Dermis microvascular lymphatic vessel endothelial cell (primary cell): Measurements from ENCODE around the gene JAKMIP1. TPM values are rescaled to one million over a fixed set of nuclear protein-coding genes. Genes with fewer than 3 reads are reported as not detected.

Experiments
- DNase-seq, 2 donors: peaks; one replicate each; pipeline versions ENCODE4 v3.0.0 to v3.0.0-alpha.2; 2010; ENCODE audit warnings: low read depth in 2 of 2
- total RNA-seq: library from RNA; depleted of rRNA; stranded (reverse); fragments of >200 nt; gene quantifications from 2 replicates; pipeline ENCODE4 v1.2.1, GENCODE V29; 2014

Gene JAKMIP1
- total RNA-seq, 1 donor from 2014 or later: not detected

DNA sequence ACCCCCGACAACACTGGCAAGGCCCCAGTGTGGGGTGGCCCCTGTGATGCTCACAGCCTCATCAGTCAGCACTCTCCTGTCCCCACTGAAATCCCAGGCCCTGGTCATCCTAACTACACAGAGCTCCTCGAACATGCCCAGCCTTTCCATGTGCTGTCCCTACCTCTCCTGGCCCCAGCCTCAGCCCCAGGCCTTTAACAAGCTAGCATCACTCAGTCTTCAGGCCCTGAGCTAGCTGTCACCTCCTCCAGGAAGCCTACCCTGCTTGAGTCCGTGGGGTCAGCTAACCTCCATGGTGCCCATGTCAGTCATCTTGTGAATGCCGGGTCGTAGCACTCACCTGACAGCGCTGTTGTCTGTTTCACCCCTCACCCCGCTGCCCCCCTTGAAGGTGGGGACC, 156.5 kb downstream of the JAKMIP1 start:
- DNase-seq: no peak

DNA sequence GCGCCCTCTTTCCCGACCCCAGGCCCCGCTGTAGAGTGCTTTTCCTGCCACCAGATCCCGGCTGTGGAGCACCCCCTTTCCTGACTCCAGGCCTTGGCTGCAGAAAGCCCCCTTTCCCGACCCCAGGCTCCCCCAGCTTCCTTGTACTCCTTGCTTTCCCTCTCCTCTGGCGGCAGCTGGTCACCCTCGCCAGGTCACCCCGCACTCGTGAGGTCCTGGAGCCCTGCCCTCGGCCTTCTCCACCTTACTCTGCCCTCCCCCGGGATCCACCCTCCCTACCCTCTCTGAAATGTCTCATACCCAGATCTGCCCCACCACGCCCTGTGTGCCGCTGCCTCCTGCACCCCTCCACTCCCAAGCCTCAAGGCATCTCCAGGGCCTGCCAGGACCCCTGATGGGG, 157.2 kb downstream of the JAKMIP1 start:
- DNase-seq: no peak

DNA sequence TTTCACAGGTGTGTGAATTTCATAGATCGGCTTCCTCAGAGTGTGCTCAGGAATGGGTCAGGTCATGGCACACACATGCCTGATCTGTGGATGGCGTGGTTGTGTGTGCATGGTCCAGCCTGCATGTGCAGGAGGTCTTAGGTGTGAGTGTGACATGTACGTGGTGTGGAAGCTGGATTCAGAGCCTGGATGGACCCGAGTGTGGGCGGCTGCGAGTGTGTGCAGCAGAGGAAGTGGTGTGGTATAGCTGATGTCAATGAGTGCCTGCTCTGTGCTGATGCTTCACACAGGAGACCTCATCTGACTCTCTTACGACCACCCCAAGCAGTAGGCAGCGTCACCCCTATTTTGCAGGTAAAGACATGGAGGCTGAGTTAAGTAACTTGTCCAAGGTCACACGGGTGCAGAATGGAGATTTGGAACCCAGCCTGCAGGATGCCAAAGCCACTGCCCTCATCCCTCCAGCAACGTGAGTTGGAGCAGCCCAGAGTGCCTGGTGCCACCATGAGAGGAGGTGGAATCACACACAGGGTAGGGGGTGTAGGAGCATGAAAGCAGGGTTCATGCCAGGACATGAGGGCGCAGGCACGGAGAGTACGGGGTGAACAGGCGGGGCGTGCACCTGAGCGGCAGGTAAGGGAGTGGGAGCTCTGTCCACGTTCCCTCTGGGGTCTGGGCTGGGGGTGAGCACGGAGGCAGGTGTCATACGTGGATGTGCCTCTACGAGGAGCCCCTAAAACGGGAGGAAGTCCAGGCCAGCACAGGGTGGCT, 157.9 kb downstream of the JAKMIP1 start:
- DNase-seq: no peak

DNA sequence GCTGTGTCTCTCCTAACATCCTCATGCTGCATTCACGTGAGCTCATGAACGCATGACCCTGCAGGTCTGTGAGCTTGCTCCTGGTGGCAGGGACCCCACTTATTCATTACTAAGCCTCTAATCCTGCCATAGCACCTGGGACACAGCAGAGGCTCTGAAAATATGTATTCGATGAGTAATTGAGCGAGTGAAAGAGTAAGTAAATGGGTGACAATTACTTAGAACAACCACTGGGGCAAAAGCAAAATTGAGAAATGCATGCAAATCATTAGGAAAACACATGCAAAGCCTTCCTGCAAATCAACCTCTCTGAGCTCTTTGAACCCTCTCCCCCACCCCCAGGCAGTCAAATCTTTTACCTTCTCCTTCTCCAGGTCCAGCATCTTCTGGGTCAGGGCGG, 158.5 kb downstream of the JAKMIP1 start:
- no peak for DNase-seq

DNA sequence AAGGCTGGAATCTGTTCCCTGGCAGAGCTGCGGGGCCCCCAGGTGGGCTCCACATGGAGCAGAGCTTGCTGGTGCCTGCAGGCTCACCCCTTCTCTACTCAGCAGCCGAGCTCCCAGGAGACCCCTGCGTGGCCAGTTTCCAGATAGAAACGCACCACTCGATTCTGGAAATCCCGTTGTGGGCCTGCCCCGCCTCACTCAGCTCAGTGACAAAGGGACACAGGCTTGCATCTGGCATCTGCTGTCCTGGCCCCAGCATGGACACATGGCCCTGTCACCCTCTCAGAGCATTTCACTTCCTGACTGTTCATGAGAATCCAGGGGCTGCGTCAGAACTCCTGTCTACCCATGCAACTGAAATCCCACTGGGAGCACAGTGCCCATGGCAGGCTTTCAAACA, 161.6 kb downstream of the JAKMIP1 start:
- DNase-seq: no peak

DNA sequence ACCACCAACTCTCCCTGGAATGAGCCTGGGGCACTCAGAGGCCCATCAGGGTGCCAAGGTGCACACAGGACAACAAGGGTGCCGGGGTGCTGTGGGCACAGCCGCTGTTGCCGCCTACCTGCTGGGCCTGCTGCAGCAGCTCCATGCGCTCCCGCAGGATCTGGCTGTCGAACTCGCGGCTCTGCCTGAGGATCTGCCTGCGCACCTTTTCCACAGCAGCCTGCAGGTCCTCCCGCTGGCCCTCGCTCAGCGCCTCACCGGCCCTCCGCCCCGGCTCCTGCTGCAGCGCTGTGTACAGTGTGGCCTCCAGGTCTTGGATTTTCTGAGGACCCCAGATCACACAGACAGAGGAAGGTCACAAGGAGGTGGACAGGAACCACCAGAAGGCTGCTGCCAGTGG, 164.6 kb downstream of the JAKMIP1 start:
- no peak for DNase-seq

DNA sequence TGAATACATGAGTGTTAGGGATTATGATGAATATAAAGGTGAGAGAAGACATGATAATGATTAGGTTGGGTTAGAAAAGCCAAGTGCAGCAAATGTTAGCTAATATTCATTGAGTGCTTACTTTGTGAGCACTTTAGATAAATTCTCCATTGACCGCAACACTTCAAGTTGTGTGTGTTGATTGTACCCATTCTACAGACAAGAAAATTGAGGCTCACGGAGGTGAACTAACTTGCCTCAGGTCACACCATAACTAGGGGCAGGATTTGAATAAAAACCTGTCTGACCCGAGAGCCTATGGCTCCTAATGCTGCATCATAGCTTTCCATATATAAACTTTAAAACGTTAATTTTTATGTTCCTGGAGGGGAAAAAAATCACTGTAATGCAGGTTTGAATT, 167.0 kb downstream of the JAKMIP1 start:
- DNase-seq: no peak

DNA sequence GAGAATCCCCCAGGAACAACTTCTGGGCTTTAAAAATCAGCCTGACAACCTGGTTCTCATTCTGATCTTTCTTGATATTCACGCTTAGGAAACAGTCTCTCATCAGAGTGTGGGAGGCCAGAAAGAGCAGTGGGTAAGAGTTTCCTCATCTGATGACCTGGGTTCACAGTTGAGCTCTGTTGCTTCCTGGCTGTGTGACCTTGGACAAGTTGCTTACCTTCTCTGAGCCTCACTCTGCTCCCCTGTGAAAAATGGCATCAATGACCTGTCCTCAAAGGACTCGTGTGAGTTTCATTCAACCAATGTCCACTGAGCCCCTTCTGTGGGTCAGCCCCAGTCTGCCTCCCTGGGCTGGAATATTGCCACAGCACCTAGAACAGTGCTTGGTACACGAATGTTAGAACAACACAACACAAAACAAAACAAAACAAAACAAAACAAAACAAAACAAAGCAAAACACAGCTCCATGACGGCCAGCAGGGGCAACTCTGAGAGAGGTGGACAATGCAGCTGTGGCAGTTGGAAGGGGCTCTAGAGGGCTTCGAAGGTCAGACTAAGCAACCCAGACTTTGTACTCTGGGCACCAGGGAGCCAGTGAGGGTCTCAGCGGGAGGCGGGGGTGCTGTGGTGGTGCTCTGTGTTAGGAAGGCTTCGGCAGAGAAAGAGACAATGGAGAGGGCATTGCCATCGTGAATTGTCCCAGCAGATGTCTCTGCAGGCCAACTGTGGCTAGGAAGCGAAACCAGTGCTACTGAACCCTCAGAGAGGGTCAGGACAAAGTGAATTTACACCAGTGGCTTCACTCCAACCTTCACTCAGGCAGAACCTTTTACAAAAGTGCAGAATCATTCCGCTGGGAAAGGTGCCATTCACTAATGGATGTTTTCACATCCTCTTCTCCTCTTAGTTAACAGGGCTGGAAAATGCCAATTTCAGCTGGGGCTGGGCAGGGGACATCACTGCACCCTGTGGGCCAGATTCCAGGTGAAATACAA, 167.8 kb downstream of the JAKMIP1 start:
- peak in 1 of 2 donors; percentile 87 for DNase-seq

DNA sequence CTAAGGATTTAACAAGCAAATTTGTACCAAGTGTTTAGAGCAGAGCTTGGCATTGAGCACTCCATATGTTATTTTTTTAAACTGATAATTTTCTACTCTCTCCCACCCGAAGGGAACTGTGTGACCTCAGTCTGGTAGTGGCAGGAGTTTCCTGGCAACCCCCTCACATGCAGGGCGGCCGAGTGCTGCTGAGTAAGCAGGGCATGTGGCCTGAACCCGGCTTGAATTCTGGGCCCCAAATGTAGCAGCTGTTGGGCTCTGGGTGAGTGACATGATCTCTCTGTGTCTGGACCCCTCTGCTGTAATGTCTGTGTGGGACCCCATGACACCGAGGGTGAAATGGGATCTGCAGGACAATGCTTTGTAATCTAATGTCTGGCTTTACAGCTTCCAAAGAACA, 168.5 kb downstream of the JAKMIP1 start:
- DNase-seq: no peak

DNA sequence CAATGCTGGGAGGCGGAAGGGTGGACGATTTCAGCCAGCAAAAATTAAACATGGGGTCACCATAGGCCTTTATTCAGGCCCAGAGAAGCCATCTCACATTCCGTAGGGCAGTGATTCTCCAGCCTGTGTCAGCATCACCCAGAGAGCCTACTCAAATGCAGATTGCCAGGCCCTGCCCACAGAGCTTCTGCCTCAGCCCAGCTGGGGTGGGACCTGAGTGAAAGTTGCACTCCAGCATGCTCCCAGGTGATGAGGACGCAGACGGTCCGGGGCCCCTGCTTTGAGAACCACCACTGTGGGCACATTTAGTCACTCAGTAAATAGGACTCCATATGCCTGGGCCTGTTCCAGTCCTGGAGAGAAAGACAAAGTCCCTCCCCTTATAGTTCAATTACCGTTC, 169.7 kb downstream of the JAKMIP1 start:
- DNase-seq: no peak

DNA sequence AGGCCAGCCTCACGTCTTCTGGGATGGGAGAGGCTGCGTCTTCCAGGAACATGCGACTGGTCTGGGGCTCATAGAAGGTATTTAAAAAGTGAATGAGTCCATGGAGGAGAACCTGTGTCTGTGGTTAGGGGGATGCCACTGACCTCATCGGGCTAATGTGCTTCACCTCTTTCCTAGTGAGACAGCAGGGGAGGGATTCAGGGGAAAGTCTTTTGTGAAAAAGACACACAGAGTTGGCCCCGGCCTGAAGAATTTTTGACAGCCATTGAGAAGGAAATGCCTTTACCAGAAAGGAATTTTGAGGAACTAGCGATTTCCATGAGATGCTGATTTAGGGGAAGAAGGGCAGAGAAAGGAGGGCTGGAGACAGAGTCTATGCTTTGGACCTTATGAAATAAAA, 171.1 kb downstream of the JAKMIP1 start:
- no peak for DNase-seq

DNA sequence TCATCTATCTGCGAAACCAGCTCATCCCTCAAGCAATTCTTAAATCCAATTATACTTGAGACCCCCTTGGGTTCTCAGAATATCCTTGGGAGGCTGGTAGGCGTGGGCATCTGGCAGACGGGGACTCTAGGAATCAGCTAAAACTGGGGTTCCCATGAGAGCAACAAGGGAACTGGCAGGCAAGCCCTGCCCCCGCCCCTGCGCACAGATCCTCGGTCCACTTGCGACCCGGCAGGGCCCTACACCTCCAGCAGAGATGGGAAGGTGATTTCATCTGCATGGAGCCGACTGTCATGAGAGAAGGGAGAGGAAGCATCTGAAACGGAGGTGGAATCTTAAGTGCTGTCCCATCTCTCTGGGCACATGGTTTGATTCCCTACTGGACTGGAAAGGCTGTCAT, 172.2 kb downstream of the JAKMIP1 start:
- DNase-seq: no peak

DNA sequence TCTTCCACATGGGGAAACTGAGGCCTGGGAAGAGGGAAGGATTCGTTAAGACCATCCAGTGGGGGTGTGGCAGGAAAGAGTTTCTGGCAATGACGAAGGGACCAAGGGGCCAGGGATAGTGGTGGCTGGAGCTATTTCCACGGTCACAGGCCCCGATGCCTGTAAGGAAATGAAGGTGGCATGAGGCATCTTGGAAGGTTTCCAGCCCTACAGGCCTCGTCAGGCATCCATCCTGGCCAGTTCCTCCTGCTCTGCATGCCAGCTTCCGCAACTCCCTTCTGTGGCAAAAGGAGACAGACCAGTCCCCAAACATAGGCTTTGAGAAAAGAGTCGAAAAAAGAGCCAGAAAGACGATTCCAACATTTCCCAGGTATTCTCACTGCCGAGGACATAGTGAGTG, 173.0 kb downstream of the JAKMIP1 start:
- no peak for DNase-seq

DNA sequence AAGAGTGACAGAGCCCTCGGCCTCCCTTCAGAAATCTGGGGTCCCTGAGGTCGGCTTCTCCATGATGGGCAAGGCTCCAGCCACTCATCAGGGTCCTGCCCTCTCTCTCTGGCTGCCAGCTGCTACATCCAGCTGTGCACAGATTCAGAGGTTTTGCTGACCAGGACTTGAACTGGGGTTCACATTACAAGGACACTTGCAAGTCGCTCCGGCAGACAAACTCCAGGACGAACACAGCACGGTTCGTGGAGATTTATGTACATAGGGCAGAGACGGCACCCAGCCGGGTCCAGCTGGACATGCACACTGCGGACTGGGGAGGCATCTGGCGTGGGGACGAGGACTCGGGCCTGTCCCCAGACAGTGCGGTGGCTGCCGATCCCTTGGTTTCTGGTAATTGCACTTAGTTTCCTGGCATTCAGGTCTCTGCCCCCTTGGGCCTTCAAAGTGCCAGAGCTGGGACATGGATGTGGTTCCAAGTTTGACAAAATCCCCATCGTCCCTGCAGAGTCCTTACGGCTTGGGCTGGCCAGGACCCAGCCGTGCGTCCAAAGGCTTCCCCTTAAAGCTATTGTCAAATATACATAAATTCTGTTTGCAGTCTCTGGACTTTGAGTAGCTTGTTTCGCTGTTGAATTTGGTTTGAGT, 175.9 kb downstream of the JAKMIP1 start:
- DNase-seq: no peak

DNA sequence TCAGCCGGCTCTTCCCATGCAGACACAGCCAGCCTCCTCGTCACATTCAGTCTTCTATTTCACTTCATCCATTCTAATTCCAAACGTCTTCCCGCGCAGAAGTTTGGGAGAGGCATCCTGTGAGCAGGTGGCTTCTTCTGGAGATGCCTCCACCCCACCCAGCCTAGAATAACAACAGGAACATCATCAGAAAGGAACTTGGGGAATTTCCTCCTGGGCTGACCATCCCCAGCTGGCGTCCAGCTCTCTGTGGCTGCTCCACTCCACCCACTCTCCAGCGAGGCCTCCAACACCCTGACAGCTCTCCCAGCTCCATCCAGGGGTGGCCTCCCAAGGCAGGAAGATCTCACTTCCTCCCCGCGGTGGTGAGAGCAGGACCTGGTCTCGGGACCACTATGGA, 176.6 kb downstream of the JAKMIP1 start:
- no peak for DNase-seq

DNA sequence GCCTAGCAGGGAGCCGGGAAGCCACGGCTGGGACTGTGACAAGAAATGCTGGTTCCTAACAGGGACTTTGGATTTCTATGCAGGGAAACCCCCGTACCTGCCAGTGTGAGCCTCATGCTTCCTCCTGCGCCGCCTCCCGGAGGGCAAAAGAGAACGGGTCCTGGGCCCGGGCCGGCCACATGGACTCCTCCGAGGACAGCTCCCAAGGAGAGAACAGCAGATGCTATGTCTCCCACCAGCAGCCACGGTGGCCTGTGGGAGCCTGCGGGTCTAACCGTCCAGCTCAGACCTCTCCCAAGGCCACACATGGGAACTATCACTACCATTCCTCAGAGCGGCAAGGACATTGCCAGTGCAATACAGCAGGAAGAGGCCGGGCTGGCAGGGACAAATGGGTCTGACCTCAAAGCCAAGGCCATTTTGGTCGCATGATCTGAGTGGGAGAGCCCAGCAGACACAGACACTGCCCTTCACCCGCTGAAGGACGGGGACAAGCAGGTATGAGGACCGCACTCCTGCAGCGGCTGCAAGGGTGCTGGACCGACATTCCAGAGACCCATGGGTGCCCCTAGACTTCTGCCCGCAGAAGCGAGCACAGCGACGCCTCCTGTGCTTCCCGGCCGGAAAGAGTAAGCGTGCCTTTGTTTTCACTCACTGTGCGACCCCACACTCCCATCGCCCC, 177.6 kb downstream of the JAKMIP1 start:
- no peak for DNase-seq

DNA sequence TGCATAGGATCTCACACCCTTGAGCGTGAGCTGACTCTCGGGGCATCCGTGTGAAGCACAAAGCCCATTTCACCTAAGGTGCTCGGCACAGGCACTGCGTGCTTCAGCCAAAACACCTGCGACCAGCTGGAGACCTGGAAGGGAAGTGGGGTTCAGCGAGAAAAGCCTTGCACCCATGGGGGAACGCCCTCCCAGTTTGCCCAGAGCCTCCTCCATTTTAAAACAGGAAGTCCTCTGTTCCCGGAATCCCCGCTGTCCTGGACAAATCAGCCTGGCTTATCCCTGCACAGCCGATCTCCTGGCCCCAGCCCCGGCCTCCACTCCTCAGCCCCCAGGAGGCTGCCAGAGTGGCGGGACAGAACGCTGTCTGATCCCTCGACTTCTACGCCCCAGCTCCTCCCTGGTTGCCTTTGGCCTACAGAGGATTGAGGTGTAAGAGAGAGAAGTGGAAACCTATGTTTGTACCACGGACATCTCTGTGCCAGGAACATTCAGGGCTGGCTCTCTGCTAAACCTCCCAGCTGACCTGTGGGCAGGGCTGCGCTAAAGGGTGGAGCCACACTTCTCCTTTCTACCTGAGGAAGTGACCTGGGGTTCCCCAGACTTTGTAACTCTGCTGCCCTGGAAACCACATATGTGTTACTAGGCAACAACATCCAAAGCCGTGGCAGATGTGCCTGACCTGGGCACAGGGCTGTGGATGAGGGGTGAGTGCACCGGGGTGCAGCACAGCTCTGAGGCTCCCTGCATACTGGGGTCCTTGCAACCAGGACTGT, 178.3 kb downstream of the JAKMIP1 start:
- no peak for DNase-seq

DNA sequence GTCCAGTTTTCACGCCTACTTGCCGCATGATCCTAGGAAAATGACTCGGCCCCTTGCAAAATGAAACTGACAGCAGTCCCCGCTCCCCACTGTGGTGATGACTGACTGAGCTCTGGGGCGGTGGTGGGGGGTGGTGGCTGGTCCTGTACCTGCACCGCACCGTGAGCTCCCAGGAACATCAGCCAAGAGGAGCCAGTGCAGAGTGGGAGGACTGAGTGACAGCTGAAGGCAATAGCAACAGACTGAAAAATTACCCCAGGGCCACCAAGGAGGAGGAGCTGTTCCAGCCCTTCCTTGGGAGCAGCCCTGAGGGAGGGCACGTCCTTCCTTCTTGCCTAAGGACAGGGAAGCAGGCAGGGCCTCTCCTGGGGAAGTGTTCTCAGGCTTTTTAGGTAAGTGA, 179.7 kb downstream of the JAKMIP1 start:
- no peak for DNase-seq

DNA sequence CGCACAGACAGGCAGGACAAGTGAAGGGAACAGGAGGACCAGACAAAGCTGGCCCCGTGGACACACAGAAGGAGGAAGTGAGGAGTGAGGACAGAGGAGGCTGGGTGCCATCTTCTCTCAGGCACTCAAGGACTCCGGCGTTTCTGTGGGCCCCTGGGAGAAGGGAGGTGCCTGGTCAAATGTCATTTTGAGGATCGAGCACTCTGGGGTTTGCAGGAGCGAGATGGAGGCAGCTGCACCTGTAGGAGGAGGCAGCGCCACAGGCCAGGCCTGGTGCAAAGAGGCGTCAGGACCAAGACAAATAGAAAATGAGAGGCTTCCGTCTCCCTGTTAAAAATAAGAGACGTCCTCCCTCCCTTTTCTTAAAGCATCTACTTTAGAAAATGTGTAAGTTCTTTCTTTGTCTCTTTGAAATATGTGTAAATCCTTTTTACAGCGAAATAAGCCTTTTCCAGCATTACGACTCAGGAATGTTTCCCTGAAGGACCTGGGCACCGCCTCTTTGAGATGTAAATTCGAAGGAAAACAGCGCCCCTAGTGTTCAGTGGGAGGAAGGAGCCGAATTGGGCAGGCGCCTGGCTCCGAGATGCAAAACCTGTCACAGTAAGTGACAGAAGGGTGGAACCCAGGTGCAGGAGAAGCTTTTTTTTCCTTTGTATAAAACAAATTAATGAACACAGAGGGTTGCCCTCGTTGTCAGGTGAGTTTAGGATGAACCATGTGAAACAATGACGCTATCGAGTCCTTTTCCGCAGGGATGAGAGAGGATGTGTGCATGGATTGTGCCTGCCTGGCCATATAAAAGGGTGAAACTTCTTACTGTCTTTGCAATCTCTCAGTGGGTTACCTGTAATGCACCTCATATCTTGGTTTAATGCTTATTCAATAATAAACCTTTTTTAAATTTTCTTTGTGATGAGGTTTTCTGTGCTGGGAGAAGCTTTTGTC, 180.8 kb downstream of the JAKMIP1 start:
- peak in 1 of 2 donors; percentile 47 for DNase-seq

DNA sequence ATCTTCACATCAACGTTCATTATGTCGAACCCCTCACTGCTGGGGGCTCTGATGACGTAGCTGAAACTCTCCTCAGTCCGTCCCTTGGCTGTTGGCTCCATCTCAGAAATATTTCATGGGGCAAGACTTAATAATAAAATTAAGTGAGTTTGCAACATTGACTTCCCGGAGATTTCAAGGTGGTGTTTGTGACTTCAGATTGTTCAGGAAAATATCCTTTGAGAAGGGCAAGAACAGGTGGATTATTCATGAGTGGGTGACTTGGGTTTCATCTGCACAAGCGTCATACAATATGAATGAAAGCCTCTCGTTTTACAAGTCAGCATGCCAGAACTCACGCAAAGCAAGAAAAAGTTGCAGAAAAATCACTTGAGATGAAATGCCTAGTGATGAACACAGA, 182.0 kb downstream of the JAKMIP1 start, which contains the start of gene C4orf50:
TSS of gene C4orf50 (minus strand) at position 101 of the 400 bp plus-strand sequence.
- no peak for DNase-seq
